Kidney (tissue), 14 donors: ENCODE measurements around the gene NUP214. TPM values are rescaled to one million over a fixed set of nuclear protein-coding genes. Genes with fewer than 3 reads are reported as not detected.
A peak's percentile ranks its signal among the peaks of the same experiment; 100 is the strongest.

ENCODE experiments used
- DNase-seq, 5 donors: peaks; one replicate each; pipeline ENCODE4 v3.0.0-alpha.2; 2013 to 2020
- FAIRE-seq: peaks from 2 replicates; lab custom pipeline; 2012; peaks lifted over from hg19 to GRCh38; lab: Jason Lieb, UNC
- H3K27ac ChIP-seq, 2 donors: one replicate each; pipeline ENCODE4 v1.7.0; 2013; ENCODE audit warnings: low read depth in 2 of 2, low read length in 2 of 2, inconsistent platforms in 1 of 2
- H3K27me3 ChIP-seq: one replicate; pipeline ENCODE4 v1.7.1; 2013; ENCODE audit warnings: low read length, inconsistent platforms; ENCODE audit not compliant: control insufficient read depth, insufficient read depth
- H3K36me3 ChIP-seq, 3 donors: one replicate each; pipeline versions ENCODE4 v1.7.0 to v1.7.1; 2013; ENCODE audit warnings: low read length in 3 of 3, control low read depth in 1 of 3, inconsistent platforms in 1 of 3; ENCODE audit not compliant: insufficient read depth in 3 of 3, control insufficient read depth in 2 of 3
- H3K4me1 ChIP-seq, 3 donors: one replicate each; pipeline versions ENCODE4 v1.7.0 to v1.7.1; 2013; ENCODE audit warnings: low read length in 3 of 3, inconsistent platforms in 1 of 3, low read depth in 1 of 3; ENCODE audit not compliant: control insufficient read depth in 2 of 3, insufficient read depth in 2 of 3
- H3K4me3 ChIP-seq, 3 donors: one replicate each; pipeline versions ENCODE4 v1.7.0 to v1.8.1; 2013; ENCODE audit warnings: low read length in 3 of 3, control low read depth in 1 of 3, inconsistent platforms in 1 of 3
- H3K9ac ChIP-seq, 3 donors: one replicate each; pipeline versions ENCODE4 v1.7.0 to v1.7.1; 2013; ENCODE audit warnings: low read length in 3 of 3, control low read depth in 1 of 3, inconsistent platforms in 1 of 3
- H3K9me3 ChIP-seq, 3 donors: one replicate each; pipeline versions ENCODE4 v1.7.0 to v1.7.1; 2013; ENCODE audit warnings: low read length in 3 of 3, control low read depth in 1 of 3, inconsistent platforms in 1 of 3; ENCODE audit not compliant: control insufficient read depth in 2 of 3, insufficient read depth in 1 of 3
- intact Hi-C: fragments of 100-400 bp; cut with DNase I; formaldehyde crosslinking; loops from one replicate; pipeline ENCODE4 v1.11.1; 2022
- polyA plus RNA-seq: library from polyadenylated mRNA; stranded (reverse); fragments of 350-450 nt; fragmentation: Illumina TruSeq; extraction: RNeasy Lipid Tissue Mini Kit (QIAGEN cat#74804); gene quantifications from one replicate; pipeline ENCODE4 v1.2.3, GENCODE V29; 2014; ENCODE audit warnings: low read depth, low replicate concordance; ENCODE audit not compliant: insufficient read depth
- total RNA-seq: library from RNA; stranded (reverse); fragmentation: NEBNext Ultra II Directional; extraction: Animal tissue kit (Norgen Biotek cat#: 25700); gene quantifications from one replicate; pipeline ENCODE4 v1.2.1, GENCODE V29; 2021
- TF ChIP-seq, protein P1 (sequence below): IDR thresholded peaks from 3 replicates; pipeline ENCODE4 v1.5.1; 2012; ENCODE audit warnings: mild to moderate bottlenecking, moderate library complexity, borderline replicate concordance; ENCODE audit not compliant: insufficient read depth; ENCODE audit errors: extremely low read depth
- donor health status: control.
- donor health status: control.
- donor health status: control.
- donor health status: control.
- donor health status: control.
- donor health status: DM: yes; HTN: yes; CAD: no.
- donor health status: Normal renal cell carcinoma (clear cell type).

Gene NUP214
- total and polyA plus RNA-seq, 2 donors from 2014 or later: 28.4 to 75.3 TPM

DNA sequence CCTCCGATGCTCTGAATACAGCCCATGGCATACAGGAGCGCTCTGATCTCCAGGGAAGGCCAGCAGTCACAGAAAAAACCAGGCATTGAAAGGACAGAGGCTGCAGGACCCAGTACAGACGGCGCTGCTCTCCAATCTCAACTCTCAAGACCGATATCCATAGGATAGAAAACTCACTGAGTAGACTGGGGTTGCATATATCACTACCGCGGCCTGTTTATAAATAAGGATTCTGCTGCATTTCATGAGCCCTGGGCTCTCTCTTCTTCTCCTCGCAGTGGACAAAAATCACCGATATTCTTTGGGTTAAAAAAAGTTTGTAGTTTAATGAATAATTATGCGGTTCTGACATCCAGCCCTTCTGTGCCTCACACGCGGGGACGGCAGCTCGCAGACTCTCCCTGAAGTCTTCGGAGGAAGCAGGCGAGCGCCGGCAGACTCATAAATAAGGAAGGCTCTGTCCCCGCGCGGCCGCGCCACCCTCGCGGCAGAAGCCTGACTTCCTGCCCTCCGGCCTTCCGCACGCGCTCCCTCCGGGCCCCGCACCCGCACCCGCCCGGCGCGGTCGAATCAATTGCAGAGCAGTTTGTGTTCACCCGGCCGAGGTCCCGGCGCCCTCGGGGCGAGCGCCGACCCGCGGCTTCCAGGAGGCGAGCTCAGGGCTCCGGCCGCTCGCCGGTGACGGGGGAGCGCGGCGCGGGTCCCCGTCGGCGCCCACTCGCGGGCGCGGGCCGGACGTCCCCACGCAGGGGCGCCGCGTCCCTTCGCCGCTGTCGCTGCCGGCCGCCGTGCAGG lies 150.9 kb downstream of the NUP214 start, which contains the start of gene FAM78A:
TSS of gene FAM78A (minus strand) at position 417 of the 795 bp plus-strand sequence. CDS start at position 86, 331 bp downstream.
- Histone ChIP-seq H3K9ac (peak within 1 kb of the TSS in 1 of 3 donors; percentile 1), H3K9me3 (no peaks in the 10 kb centered on the region), H3K27me3 (peaks cover 2% of the 10 kb centered on the region), H3K4me1 (peaks cover 0 to 6% (median 0%) of the 10 kb centered on the region in 3 donors), H3K36me3 (no peaks in the 10 kb centered on the region), H3K4me3 (peak within 1 kb of the TSS in 2 of 3 donors; percentile 18 to 43), H3K27ac (peak within 1 kb of the TSS; percentile 32 to 42)
- TF ChIP-seq, protein P1, sequence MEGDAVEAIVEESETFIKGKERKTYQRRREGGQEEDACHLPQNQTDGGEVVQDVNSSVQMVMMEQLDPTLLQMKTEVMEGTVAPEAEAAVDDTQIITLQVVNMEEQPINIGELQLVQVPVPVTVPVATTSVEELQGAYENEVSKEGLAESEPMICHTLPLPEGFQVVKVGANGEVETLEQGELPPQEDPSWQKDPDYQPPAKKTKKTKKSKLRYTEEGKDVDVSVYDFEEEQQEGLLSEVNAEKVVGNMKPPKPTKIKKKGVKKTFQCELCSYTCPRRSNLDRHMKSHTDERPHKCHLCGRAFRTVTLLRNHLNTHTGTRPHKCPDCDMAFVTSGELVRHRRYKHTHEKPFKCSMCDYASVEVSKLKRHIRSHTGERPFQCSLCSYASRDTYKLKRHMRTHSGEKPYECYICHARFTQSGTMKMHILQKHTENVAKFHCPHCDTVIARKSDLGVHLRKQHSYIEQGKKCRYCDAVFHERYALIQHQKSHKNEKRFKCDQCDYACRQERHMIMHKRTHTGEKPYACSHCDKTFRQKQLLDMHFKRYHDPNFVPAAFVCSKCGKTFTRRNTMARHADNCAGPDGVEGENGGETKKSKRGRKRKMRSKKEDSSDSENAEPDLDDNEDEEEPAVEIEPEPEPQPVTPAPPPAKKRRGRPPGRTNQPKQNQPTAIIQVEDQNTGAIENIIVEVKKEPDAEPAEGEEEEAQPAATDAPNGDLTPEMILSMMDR: no peak
- peak in 3 of 5 donors; percentile 26 to 87 (median 58) for DNase-seq
- no peak for FAIRE-seq
- intact Hi-C loops: no loop called here

DNA sequence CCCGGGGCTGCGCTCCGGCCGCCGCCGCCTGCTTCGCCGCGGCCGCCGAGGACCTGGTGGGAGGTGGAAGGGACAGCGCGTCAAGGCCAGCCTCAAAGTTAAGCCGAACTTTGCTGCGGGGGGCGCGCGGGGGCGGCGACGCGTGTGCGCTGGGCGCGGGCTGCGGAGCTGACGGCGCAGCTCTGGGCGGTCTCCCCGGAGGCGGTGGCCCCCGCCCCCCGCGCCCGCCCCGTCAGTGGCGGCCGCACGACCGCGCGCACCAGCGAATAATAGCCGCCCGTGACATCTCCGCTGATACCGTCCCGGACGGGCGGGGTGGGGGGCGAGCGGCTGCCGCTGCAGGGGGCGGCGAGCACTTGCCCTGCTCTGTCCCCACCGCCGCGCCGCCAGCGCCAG lies 151.5 kb downstream of the NUP214 start:
- no peaks in the 10 kb centered on the region for H3K9me3 ChIP-seq
- intact Hi-C loops: no loop called here
- DNase-seq (peak in 1 of 5 donors; percentile 43), FAIRE-seq (no peak)
- no peak overlapping the region for H3K27ac ChIP-seq
- H3K27me3 ChIP-seq: peaks cover 2% of the 10 kb centered on the region
- TF ChIP-seq, protein P1: no peak
- H3K4me1 ChIP-seq: peaks cover 0 to 2% (median 0%) of the 10 kb centered on the region in 3 donors
- no peak overlapping the region for H3K9ac ChIP-seq
- no peaks in the 10 kb centered on the region for H3K36me3 ChIP-seq
- H3K4me3 ChIP-seq: peak overlapping the region in 1 of 3 donors; percentile 29

DNA sequence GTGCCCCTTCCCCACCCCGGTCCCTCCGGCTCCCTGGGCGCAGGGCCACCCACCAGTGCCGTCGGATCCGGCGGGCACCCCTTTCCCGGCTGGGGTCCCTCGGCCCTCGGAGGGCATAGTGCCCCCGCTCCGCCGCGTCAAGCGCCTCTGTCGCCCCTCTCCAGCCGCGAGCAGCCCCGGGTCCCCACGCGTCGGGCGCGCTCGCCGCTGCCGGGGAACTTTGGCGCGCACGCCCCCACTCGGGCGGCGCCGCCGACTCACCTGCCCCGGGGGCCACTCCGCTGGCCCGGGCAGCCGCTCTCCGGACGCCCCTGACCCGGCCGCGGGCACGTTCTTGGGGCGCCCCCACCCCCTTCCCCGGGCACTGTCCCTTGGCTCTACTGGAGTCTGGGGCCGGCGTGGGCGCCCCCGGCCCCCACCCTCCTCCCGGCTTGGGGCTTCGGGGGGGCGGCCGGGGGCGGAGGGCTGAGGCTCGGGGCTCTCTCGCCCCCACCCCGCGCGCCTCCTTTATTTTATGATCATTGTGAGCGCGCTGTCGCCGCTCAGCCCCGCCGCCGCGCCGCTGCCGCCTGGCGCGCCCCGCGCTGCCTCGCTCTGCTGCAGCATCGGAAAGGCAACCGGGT lies 152.0 kb downstream of the NUP214 start:
- Histone ChIP-seq H3K4me1 (peaks cover 0 to 4% (median 0%) of the 10 kb centered on the region in 3 donors), H3K9ac (no peak overlapping the region), H3K27me3 (peaks cover 7% of the 10 kb centered on the region), H3K9me3 (no peaks in the 10 kb centered on the region), H3K27ac (no peak overlapping the region), H3K4me3 (peak overlapping the region in 1 of 3 donors; percentile 29), H3K36me3 (no peaks in the 10 kb centered on the region)
- intact Hi-C loops: no loop called here
- no peak for FAIRE-seq
- DNase-seq: no peak
- TF ChIP-seq, protein P1: no peak
